NCI-H2029 (cell line): ENCODE measurements around the gene SASS6.
"Not testable (repeated sequence)": the region's sequence is repeated elsewhere in the genome, so short reads cannot be mapped to it uniquely, and the experiment has no call there.

Source experiments
- DNase-seq: peaks from one replicate; lab custom pipeline; 2025; lab: John Stamatoyannopoulos, UW

Gene SASS6

GRCh38 chr1:100107696-100108095 is 25.0 kb downstream of the SASS6 start:
- DNase-seq: no peak

- no peak for DNase-seq
Observed at GRCh38 chr1:100101564-100101963, 31.2 kb downstream of the SASS6 start.

- no peak for DNase-seq
Observed at GRCh38 chr1:100100202-100100601, 32.5 kb downstream of the SASS6 start.

- no peak for DNase-seq
Observed at GRCh38 chr1:100090471-100090870, 42.3 kb downstream of the SASS6 start.

GRCh38 chr1:100089082-100089481 is 43.6 kb downstream of the SASS6 start:
- DNase-seq: no peak

GRCh38 chr1:100087396-100087795 is 45.3 kb downstream of the SASS6 start:
- DNase-seq: no peak

- DNase-seq: no peak
Observed at GRCh38 chr1:100080331-100080730, 52.4 kb downstream of the SASS6 start.

GRCh38 chr1:100077531-100077930 is 55.2 kb downstream of the SASS6 start:
- DNase-seq: no peak

GRCh38 chr1:100076744-100077143 is 56.0 kb downstream of the SASS6 start:
- DNase-seq: no peak

GRCh38 chr1:100076319-100076718 is 56.4 kb downstream of the SASS6 start:
- no peak for DNase-seq

GRCh38 chr1:100075773-100076172 is 57.0 kb downstream of the SASS6 start:
- DNase-seq: no peak

- no peak for DNase-seq
Observed at GRCh38 chr1:100074604-100075395, 57.9 kb downstream of the SASS6 start.

GRCh38 chr1:100073531-100073930 is 59.2 kb downstream of the SASS6 start:
- DNase-seq: no peak

- no peak for DNase-seq
Observed at GRCh38 chr1:100070201-100070939, 62.4 kb downstream of the SASS6 start.

- peak; percentile 60 for DNase-seq
Observed at GRCh38 chr1:100065969-100066227, 66.8 kb downstream of the SASS6 start.

GRCh38 chr1:100065183-100065968 is 67.4 kb downstream of the SASS6 start:
- DNase-seq: peak; percentile 48

GRCh38 chr1:100061681-100062080 is 71.0 kb downstream of the SASS6 start:
- DNase-seq: no peak

- no peak for DNase-seq
Observed at GRCh38 chr1:100053727-100054126, 79.0 kb downstream of the SASS6 start.

GRCh38 chr1:100053119-100053518 is 79.6 kb downstream of the SASS6 start:
- no peak for DNase-seq

GRCh38 chr1:100051893-100052292 is 80.8 kb downstream of the SASS6 start:
- DNase-seq: no peak

- no peak for DNase-seq
Observed at GRCh38 chr1:100051401-100051800, 81.3 kb downstream of the SASS6 start.

- no peak for DNase-seq
Observed at GRCh38 chr1:100050139-100050538, 82.6 kb downstream of the SASS6 start.

- DNase-seq: not testable (repeated sequence)
Observed at GRCh38 chr1:100047235-100047708, 85.5 kb downstream of the SASS6 start.
